ENCODE measurements around the gene SLC38A2.

The SLC38A2 gene

GRCh38 chr12:46318037-46318436, 54.5 kb downstream of the SLC38A2 start:
- no peak for DNase-seq (ENCODE audit: low read depth in 2 of 2)
